ENCODE results near the gene PSD2. TPM values are rescaled to one million over a fixed set of nuclear protein-coding genes. Genes with fewer than 3 reads are reported as not detected.

Gene PSD2
- total RNA-seq, 1 donor from 2014 or later: not detected

DNA sequence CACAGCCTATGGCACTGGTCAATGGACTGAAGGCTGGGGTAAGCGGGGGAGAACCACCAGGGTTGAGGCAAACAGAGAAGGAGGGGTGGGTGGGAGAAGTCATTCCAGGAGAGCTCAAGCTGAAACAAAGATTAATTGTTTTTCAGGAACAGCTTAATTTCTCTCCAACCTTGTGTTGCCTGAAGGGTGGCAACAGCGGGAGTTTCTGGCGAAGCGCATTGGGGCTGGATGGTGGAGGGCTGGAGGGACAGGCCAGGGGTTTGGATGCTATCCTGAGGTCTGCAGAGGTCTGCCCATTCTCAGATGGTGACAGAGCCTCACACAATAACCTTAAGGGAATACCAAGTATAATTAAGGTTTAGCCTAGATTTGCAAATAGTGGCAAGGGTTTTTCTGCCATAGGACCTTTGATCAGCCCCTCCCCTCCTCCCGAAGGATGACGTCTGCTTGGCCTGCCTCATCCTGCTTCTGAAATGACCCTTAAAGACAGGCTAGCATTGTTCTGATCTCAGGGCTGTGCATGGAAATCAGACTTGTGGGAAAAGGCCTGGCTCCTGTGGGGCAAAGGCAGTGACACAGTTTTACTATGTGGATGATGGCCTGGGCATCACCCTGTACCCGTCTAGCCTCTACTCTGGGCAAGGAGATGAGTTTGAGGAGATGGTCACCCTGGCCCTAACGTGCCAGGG is 32.7 kb downstream of the PSD2 start:
- intact Hi-C loops (cut with micrococcal nuclease): no loop called here
- ATAC-seq (ENCODE audit: low read depth) (no peak), DNase-seq (no peak)
- Mint-ChIP-seq H3K9me3 (no peaks in the 10 kb centered on the region), H3K4me3 (no peak overlapping the region), H3K27ac (no peak overlapping the region), H3K27me3 (peaks cover 20% of the 10 kb centered on the region), H3K4me1 (no peaks in the 10 kb centered on the region), H3K36me3 (ENCODE audit: low read depth) (no peaks in the 10 kb centered on the region)
- CTCF ChIA-PET: no interaction called here
- POLR2A ChIA-PET: no interaction called here
- TF ChIP-seq, protein P1, sequence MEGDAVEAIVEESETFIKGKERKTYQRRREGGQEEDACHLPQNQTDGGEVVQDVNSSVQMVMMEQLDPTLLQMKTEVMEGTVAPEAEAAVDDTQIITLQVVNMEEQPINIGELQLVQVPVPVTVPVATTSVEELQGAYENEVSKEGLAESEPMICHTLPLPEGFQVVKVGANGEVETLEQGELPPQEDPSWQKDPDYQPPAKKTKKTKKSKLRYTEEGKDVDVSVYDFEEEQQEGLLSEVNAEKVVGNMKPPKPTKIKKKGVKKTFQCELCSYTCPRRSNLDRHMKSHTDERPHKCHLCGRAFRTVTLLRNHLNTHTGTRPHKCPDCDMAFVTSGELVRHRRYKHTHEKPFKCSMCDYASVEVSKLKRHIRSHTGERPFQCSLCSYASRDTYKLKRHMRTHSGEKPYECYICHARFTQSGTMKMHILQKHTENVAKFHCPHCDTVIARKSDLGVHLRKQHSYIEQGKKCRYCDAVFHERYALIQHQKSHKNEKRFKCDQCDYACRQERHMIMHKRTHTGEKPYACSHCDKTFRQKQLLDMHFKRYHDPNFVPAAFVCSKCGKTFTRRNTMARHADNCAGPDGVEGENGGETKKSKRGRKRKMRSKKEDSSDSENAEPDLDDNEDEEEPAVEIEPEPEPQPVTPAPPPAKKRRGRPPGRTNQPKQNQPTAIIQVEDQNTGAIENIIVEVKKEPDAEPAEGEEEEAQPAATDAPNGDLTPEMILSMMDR (IDR thresholded peaks at IDR 0.05): no peak

DNA sequence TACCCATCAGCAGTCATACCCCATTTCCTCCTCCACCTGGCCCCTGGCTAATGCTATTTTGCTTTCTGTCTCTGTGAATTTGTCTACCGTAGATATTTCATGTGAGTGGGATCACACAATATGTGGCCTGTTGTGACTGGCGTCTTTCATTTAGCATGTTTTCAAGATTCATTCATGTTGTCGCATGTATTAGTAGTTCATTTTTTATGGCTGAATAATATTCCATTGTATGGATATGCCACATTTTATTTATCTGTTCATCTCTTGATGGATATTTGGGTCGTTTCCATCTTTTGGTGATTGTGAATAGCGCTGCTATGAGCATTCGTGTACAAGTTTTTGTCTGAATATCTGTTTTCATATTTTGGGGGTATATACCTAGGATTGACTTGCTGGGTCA is 33.9 kb downstream of the PSD2 start:
- ChIA-PET CTCF (no interaction called here), POLR2A (no interaction called here)
- Mint-ChIP-seq H3K27ac (no peak overlapping the region), H3K27me3 (peaks cover 24% of the 10 kb centered on the region), H3K4me3 (no peak overlapping the region), H3K4me1 (no peaks in the 10 kb centered on the region), H3K9me3 (no peaks in the 10 kb centered on the region), H3K36me3 (ENCODE audit: low read depth) (no peaks in the 10 kb centered on the region)
- ATAC-seq (ENCODE audit: low read depth): no peak
- TF ChIP-seq, protein P1 (IDR thresholded peaks at IDR 0.05): no peak
- no peak for DNase-seq
- intact Hi-C loops (cut with micrococcal nuclease): no loop called here

- ATAC-seq (ENCODE audit: low read depth) (no peak), DNase-seq (no peak)
- Mint-ChIP-seq H3K9me3 (no peaks in the 10 kb centered on the region), H3K27ac (no peak overlapping the region), H3K4me1 (no peaks in the 10 kb centered on the region), H3K27me3 (peaks cover 41% of the 10 kb centered on the region), H3K36me3 (ENCODE audit: low read depth) (no peaks in the 10 kb centered on the region), H3K4me3 (no peak overlapping the region)
- ChIA-PET CTCF (no interaction called here), POLR2A (no interaction called here)
- intact Hi-C loops (cut with micrococcal nuclease): no loop called here
- TF ChIP-seq, protein P1 (IDR thresholded peaks at IDR 0.05): no peak
Observed at GRCh38 chr5:139831624-139832023, 36.0 kb downstream of the PSD2 start.

DNA sequence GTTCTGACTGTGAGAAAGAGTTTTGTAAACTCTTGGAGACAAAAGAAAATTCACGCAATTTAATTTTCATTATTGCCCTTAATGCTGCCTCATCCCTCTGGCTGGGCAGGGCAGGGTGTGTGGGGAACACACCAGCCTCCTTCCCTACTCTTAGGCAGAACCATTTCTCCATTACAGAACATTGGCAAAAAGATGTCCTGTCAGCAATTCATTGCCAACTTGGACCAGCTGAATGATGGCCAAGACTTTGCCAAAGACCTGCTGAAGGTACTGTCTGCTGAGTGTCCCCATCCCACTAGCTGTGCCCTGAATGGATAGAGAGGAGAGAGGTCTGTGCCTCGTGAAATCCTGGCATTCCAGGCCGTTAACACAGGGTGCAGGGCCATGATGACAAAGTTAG is 37.9 kb downstream of the PSD2 start:
- DNase-seq: no peak
- intact Hi-C loops (cut with micrococcal nuclease): no loop called here
- CTCF ChIA-PET: interaction anchor here (1.0 kb wide), 1 partner anchor 46 kb away, joined by 3 read pairs; no protein-coding TSS in a partner anchor

GRCh38 chr5:139835656-139836055 is 40.0 kb downstream of the PSD2 start:
- ATAC-seq (ENCODE audit: low read depth) (no peak), DNase-seq (no peak)
- ChIA-PET CTCF (no interaction called here), POLR2A (no interaction called here)
- intact Hi-C loops (cut with micrococcal nuclease): no loop called here
- no peaks in the 10 kb centered on the region for H3K36me3 Mint-ChIP-seq (ENCODE audit: low read depth)
- H3K9me3 Mint-ChIP-seq: no peaks in the 10 kb centered on the region
- H3K27ac Mint-ChIP-seq: no peak overlapping the region
- peaks cover 40% of the 10 kb centered on the region for H3K27me3 Mint-ChIP-seq
- no peaks in the 10 kb centered on the region for H3K4me1 Mint-ChIP-seq
- H3K4me3 Mint-ChIP-seq: no peak overlapping the region
- TF ChIP-seq, protein P1 (IDR thresholded peaks at IDR 0.05): no peak

More for the DNA sequence above, 37.9 kb downstream of the PSD2 start:
- no peak overlapping the region for H3K27ac Mint-ChIP-seq
- peaks cover 40% of the 10 kb centered on the region for H3K27me3 Mint-ChIP-seq
- TF ChIP-seq, protein P1 (IDR thresholded peaks at IDR 0.05): no peak
- H3K4me3 Mint-ChIP-seq: no peak overlapping the region
- H3K36me3 Mint-ChIP-seq (ENCODE audit: low read depth): no peaks in the 10 kb centered on the region
- no peaks in the 10 kb centered on the region for H3K9me3 Mint-ChIP-seq
- no peaks in the 10 kb centered on the region for H3K4me1 Mint-ChIP-seq
- no peak for ATAC-seq (ENCODE audit: low read depth)
- POLR2A ChIA-PET: interaction anchor here (0.6 kb wide), 1 partner anchor 540 kb away, joined by 6 read pairs; no protein-coding TSS in a partner anchor

All from activated B cell treated with CpG ODN at 0.5 μM for 24 hours (primary cell).